ENCODE results near the gene IGFBP6.

- TF ChIP-seq CTCF (IDR thresholded peaks at IDR 0.05) = no peak
- no peak for TF ChIP-seq POLR2AphosphoS5 (IDR thresholded peaks at IDR 0.05)
- no peak for TF ChIP-seq POLR2A (IDR thresholded peaks at IDR 0.05)
These were observed 8.4 kb downstream of the IGFBP6 start for GRCh38 chr12:53105712-53106439.

Measured in prostate gland (tissue), 2 donors.